ENCODE measurements around the gene HELZ2. TPM values are rescaled to one million over a fixed set of nuclear protein-coding genes. Genes with fewer than 3 reads are reported as not detected.
A peak's percentile ranks its signal among the peaks of the same experiment; 100 is the strongest.
"Not testable (repeated sequence)": the region's sequence is repeated elsewhere in the genome, so short reads cannot be mapped to it uniquely, and the experiment has no call there.

HELZ2 gene
- total and polyA plus RNA-seq, 5 donors from 2014 or later, result 5.8 to 124 (median 7.2) TPM

- Mint-ChIP-seq H3K4me1 (peaks cover 0 to 13% (median 7%) of the 10 kb centered on the region in 4 donors), H3K9me3 (no peaks in the 10 kb centered on the region), H3K36me3 (peaks cover 20% of the 10 kb centered on the region), H3K27ac (peak overlapping the region in 1 of 3 donors; percentile 85), H3K27me3 (no peaks in the 10 kb centered on the region), H3K4me3 (no peak overlapping the region)
- Histone ChIP-seq H3K4me3 (ENCODE audit: low read depth, low read length) (no peak overlapping the region), H3K27ac (ENCODE audit: insufficient read depth, low read length, poor library complexity, severe bottlenecking) (peak overlapping the region; percentile 61), H3K4me1 (ENCODE audit: control insufficient read depth, insufficient read depth, low read length, poor library complexity, severe bottlenecking) (no peaks in the 10 kb centered on the region), H3K27me3 (ENCODE audit: control insufficient read depth, insufficient read depth, low read length) (no peaks in the 10 kb centered on the region), H3K36me3 (ENCODE audit: control insufficient read depth, insufficient read depth, low read length) (peaks cover 34% of the 10 kb centered on the region), H3K9me3 (ENCODE audit: control insufficient read depth in 2 of 2, low read length in 2 of 2) (no peaks in the 10 kb centered on the region)
- no peak for ATAC-seq (ENCODE audit: low read depth in 2 of 2)
- DNase-seq, result no peak
These were observed 28.3 kb upstream of the HELZ2 start for GRCh38 chr20:63602321-63602720.

GRCh38 chr20:63601679-63602078 lies 27.6 kb upstream of the HELZ2 start:
- not testable (repeated sequence) for H3K4me3 ChIP-seq (ENCODE audit: low read depth, low read length); H3K27ac Mint-ChIP-seq; H3K9me3 Mint-ChIP-seq; H3K4me3 Mint-ChIP-seq; ATAC-seq (ENCODE audit: low read depth in 2 of 2); H3K27me3 Mint-ChIP-seq; H3K4me1 ChIP-seq (ENCODE audit: control insufficient read depth, insufficient read depth, low read length, poor library complexity, severe bottlenecking); H3K27me3 ChIP-seq (ENCODE audit: control insufficient read depth, insufficient read depth, low read length); H3K9me3 ChIP-seq (ENCODE audit: control insufficient read depth in 2 of 2, low read length in 2 of 2)
- H3K36me3 Mint-ChIP-seq, result peaks cover 20% of the 10 kb centered on the region
- peaks cover 0 to 10% (median 7%) of the 10 kb centered on the region in 4 donors for H3K4me1 Mint-ChIP-seq
- peaks cover 38% of the 10 kb centered on the region for H3K36me3 ChIP-seq (ENCODE audit: control insufficient read depth, insufficient read depth, low read length)
- peak in 1 of 3 donors; percentile 13 for DNase-seq
- peak overlapping the region; percentile 61 for H3K27ac ChIP-seq (ENCODE audit: insufficient read depth, low read length, poor library complexity, severe bottlenecking)

GRCh38 chr20:63599396-63600050 lies 25.5 kb upstream of the HELZ2 start:
- Histone ChIP-seq H3K27ac (ENCODE audit: insufficient read depth, low read length, poor library complexity, severe bottlenecking) (no peak overlapping the region), H3K4me3 (ENCODE audit: low read depth, low read length) (no peak overlapping the region), H3K4me1 (ENCODE audit: control insufficient read depth, insufficient read depth, low read length, poor library complexity, severe bottlenecking) (no peaks in the 10 kb centered on the region), H3K9me3 (ENCODE audit: control insufficient read depth in 2 of 2, low read length in 2 of 2) (no peaks in the 10 kb centered on the region), H3K27me3 (ENCODE audit: control insufficient read depth, insufficient read depth, low read length) (no peaks in the 10 kb centered on the region), H3K36me3 (ENCODE audit: control insufficient read depth, insufficient read depth, low read length) (peaks cover 38% of the 10 kb centered on the region)
- Mint-ChIP-seq H3K4me1 (peaks cover 0 to 9% (median 5%) of the 10 kb centered on the region in 4 donors), H3K27me3 (no peaks in the 10 kb centered on the region), H3K4me3 (no peak overlapping the region), H3K9me3 (no peaks in the 10 kb centered on the region), H3K36me3 (peaks cover 20% of the 10 kb centered on the region), H3K27ac (peak overlapping the region in 1 of 3 donors; percentile 31)
- ATAC-seq (ENCODE audit: low read depth in 2 of 2) (no peak), DNase-seq (no peak)

GRCh38 chr20:63598479-63599395 lies 24.7 kb upstream of the HELZ2 start:
- Histone ChIP-seq H3K9me3 (ENCODE audit: control insufficient read depth in 2 of 2, low read length in 2 of 2) (no peaks in the 10 kb centered on the region), H3K27me3 (ENCODE audit: control insufficient read depth, insufficient read depth, low read length) (no peaks in the 10 kb centered on the region), H3K4me1 (ENCODE audit: control insufficient read depth, insufficient read depth, low read length, poor library complexity, severe bottlenecking) (no peaks in the 10 kb centered on the region), H3K36me3 (ENCODE audit: control insufficient read depth, insufficient read depth, low read length) (peaks cover 44% of the 10 kb centered on the region), H3K4me3 (ENCODE audit: low read depth, low read length) (no peak overlapping the region), H3K27ac (ENCODE audit: insufficient read depth, low read length, poor library complexity, severe bottlenecking) (no peak overlapping the region)
- H3K27ac Mint-ChIP-seq, result no peak overlapping the region
- DNase-seq (no peak), ATAC-seq (ENCODE audit: low read depth in 2 of 2) (no peak)
- H3K27me3 Mint-ChIP-seq, result no peaks in the 10 kb centered on the region
- H3K4me3 Mint-ChIP-seq, result peak overlapping the region in 1 of 4 donors; percentile 4
- no peaks in the 10 kb centered on the region for H3K9me3 Mint-ChIP-seq
- peaks cover 0 to 9% (median 4%) of the 10 kb centered on the region in 4 donors for H3K4me1 Mint-ChIP-seq
- peaks cover 17% of the 10 kb centered on the region for H3K36me3 Mint-ChIP-seq

GRCh38 chr20:63597651-63598478 lies 23.8 kb upstream of the HELZ2 start:
- no peaks in the 10 kb centered on the region for H3K27me3 Mint-ChIP-seq
- no peak overlapping the region for H3K4me3 Mint-ChIP-seq
- Histone ChIP-seq H3K36me3 (ENCODE audit: control insufficient read depth, insufficient read depth, low read length) (peaks cover 45% of the 10 kb centered on the region), H3K4me1 (ENCODE audit: control insufficient read depth, insufficient read depth, low read length, poor library complexity, severe bottlenecking) (no peaks in the 10 kb centered on the region), H3K27ac (ENCODE audit: insufficient read depth, low read length, poor library complexity, severe bottlenecking) (no peak overlapping the region), H3K27me3 (ENCODE audit: control insufficient read depth, insufficient read depth, low read length) (no peaks in the 10 kb centered on the region), H3K4me3 (ENCODE audit: low read depth, low read length) (no peak overlapping the region), H3K9me3 (ENCODE audit: control insufficient read depth in 2 of 2, low read length in 2 of 2) (no peaks in the 10 kb centered on the region)
- peaks cover 0 to 2% (median 0%) of the 10 kb centered on the region in 7 donors for H3K9me3 Mint-ChIP-seq
- no peak for ATAC-seq (ENCODE audit: low read depth in 2 of 2)
- no peak for DNase-seq
- H3K4me1 Mint-ChIP-seq, result peaks cover 0 to 9% (median 5%) of the 10 kb centered on the region in 4 donors
- peaks cover 23% of the 10 kb centered on the region for H3K36me3 Mint-ChIP-seq
- H3K27ac Mint-ChIP-seq, result peak overlapping the region in 1 of 3 donors; percentile 42

- Mint-ChIP-seq H3K4me1 (peaks cover 0 to 9% (median 4%) of the 10 kb centered on the region in 4 donors), H3K27ac (no peak overlapping the region), H3K9me3 (peaks cover 0 to 2% (median 0%) of the 10 kb centered on the region in 7 donors), H3K36me3 (peaks cover 18% of the 10 kb centered on the region), H3K27me3 (no peaks in the 10 kb centered on the region), H3K4me3 (no peak overlapping the region)
- no peak for DNase-seq
- no peaks in the 10 kb centered on the region for H3K4me1 ChIP-seq (ENCODE audit: control insufficient read depth, insufficient read depth, low read length, poor library complexity, severe bottlenecking)
- no peak overlapping the region for H3K27ac ChIP-seq (ENCODE audit: insufficient read depth, low read length, poor library complexity, severe bottlenecking)
- no peak overlapping the region for H3K4me3 ChIP-seq (ENCODE audit: low read depth, low read length)
- peaks cover 43% of the 10 kb centered on the region for H3K36me3 ChIP-seq (ENCODE audit: control insufficient read depth, insufficient read depth, low read length)
- H3K27me3 ChIP-seq (ENCODE audit: control insufficient read depth, insufficient read depth, low read length), result no peaks in the 10 kb centered on the region
- no peaks in the 10 kb centered on the region for H3K9me3 ChIP-seq (ENCODE audit: control insufficient read depth in 2 of 2, low read length in 2 of 2)
- ATAC-seq (ENCODE audit: low read depth in 2 of 2), result no peak
These were observed 22.4 kb upstream of the HELZ2 start for GRCh38 chr20:63596423-63596822.

- peaks cover 20% of the 10 kb centered on the region for H3K36me3 Mint-ChIP-seq
- no peaks in the 10 kb centered on the region for H3K27me3 ChIP-seq (ENCODE audit: control insufficient read depth, insufficient read depth, low read length)
- H3K27ac ChIP-seq (ENCODE audit: insufficient read depth, low read length, poor library complexity, severe bottlenecking), result no peak overlapping the region
- no peaks in the 10 kb centered on the region for H3K9me3 ChIP-seq (ENCODE audit: control insufficient read depth in 2 of 2, low read length in 2 of 2)
- no peak overlapping the region for H3K4me3 Mint-ChIP-seq
- peaks cover 0 to 11% (median 6%) of the 10 kb centered on the region in 4 donors for H3K4me1 Mint-ChIP-seq
- no peaks in the 10 kb centered on the region for H3K4me1 ChIP-seq (ENCODE audit: control insufficient read depth, insufficient read depth, low read length, poor library complexity, severe bottlenecking)
- ATAC-seq (ENCODE audit: low read depth in 2 of 2) (no peak), DNase-seq (no peak)
- H3K27me3 Mint-ChIP-seq, result no peaks in the 10 kb centered on the region
- peaks cover 0 to 2% (median 0%) of the 10 kb centered on the region in 7 donors for H3K9me3 Mint-ChIP-seq
- H3K27ac Mint-ChIP-seq, result no peak overlapping the region
- peaks cover 46% of the 10 kb centered on the region for H3K36me3 ChIP-seq (ENCODE audit: control insufficient read depth, insufficient read depth, low read length)
- no peak overlapping the region for H3K4me3 ChIP-seq (ENCODE audit: low read depth, low read length)
These were observed 21.5 kb upstream of the HELZ2 start for GRCh38 chr20:63595416-63596127.

Data from CD4-positive, CD25-positive, alpha-beta regulatory T cell (primary cell).